Gastrocnemius medialis (tissue), 4 donors: Measurements from ENCODE around the gene PCF11.

Experiments used
- POLR2A ChIP-seq, 2 donors: fragments of 450-650 bp; IDR thresholded peaks; one replicate each; pipeline ENCODE4 v1.6.1; 2017; ENCODE audit warnings: antibody characterized with exemption in 2 of 2, mild to moderate bottlenecking in 2 of 2, moderate library complexity in 2 of 2
- TF ChIP-seq, protein P1 (sequence below), 5 experiments: fragments of 450-650 bp in 3 of 5; fragments of 200-600 bp in 2 of 5; sonication (generic) in 2 of 5; IDR thresholded peaks in 4 of 5; conservative IDR thresholded peaks in 1 of 5; 1 replicate in 4 of 5; 2 replicates in 1 of 5; pipeline ENCODE4 v1.5.1; 2016 to 2019; ENCODE audit warnings: antibody characterized with exemption in 5 of 5, mild to moderate bottlenecking in 3 of 5, moderate library complexity in 3 of 5

DNA sequence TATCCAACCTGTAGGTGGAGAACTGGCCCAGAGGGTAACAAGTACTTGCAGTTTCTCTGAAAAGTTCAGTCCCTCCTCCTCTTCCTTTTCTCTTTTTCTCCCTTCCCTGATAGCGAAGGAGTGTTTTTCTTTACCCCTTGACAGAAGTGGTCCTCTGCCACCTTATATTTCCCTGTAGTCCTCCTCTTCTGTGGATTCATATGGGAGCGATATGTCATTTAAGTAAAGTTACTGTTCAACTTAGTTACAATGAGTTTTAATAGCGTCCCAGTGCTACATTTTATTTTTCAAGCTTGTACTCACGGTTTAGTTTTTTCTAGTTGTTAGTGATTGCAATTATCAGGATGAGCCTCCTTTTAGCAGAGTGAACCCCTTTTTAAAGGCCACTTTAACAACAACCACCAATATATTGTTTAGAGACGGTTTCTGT lies 1.4 kb downstream of the PCF11 start:
- TF ChIP-seq, protein P1, sequence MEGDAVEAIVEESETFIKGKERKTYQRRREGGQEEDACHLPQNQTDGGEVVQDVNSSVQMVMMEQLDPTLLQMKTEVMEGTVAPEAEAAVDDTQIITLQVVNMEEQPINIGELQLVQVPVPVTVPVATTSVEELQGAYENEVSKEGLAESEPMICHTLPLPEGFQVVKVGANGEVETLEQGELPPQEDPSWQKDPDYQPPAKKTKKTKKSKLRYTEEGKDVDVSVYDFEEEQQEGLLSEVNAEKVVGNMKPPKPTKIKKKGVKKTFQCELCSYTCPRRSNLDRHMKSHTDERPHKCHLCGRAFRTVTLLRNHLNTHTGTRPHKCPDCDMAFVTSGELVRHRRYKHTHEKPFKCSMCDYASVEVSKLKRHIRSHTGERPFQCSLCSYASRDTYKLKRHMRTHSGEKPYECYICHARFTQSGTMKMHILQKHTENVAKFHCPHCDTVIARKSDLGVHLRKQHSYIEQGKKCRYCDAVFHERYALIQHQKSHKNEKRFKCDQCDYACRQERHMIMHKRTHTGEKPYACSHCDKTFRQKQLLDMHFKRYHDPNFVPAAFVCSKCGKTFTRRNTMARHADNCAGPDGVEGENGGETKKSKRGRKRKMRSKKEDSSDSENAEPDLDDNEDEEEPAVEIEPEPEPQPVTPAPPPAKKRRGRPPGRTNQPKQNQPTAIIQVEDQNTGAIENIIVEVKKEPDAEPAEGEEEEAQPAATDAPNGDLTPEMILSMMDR (IDR thresholded peaks at IDR 0.05 in 4 of 5, conservative IDR thresholded peaks at IDR 0.05 in 1 of 5) = peak in 1 of 5 experiments; percentile 16
- no peak for TF ChIP-seq POLR2A (IDR thresholded peaks at IDR 0.05)
